Keratinocyte (primary cell): Measurements from ENCODE around the gene HNF1B. TPM values are rescaled to one million over a fixed set of nuclear protein-coding genes. Genes with fewer than 3 reads are reported as not detected.

ENCODE experiments used
- DNase-seq: peaks from one replicate; pipeline ENCODE4 v3.0.0-alpha.2; 2011; ENCODE audit warnings: low read depth, missing footprints, low spot score
- FAIRE-seq: peaks from 2 replicates; lab custom pipeline; 2011; peaks lifted over from hg19 to GRCh38; lab: Jason Lieb, UNC
- H2AFZ ChIP-seq: 2 replicates; pipeline ENCODE4 v1.6.0; 2012; ENCODE audit warnings: low read length, control low read depth, inconsistent platforms; ENCODE audit not compliant: control insufficient read depth
- H3K27ac ChIP-seq: 2 replicates; pipeline ENCODE4 v1.5.1; 2011; ENCODE audit warnings: low read length; ENCODE audit not compliant: control insufficient read depth, insufficient read depth
- H3K27me3 ChIP-seq: 3 replicates; pipeline ENCODE4 v1.6.0; 2011; ENCODE audit warnings: low read length; ENCODE audit not compliant: control insufficient read depth, insufficient read depth; ENCODE audit errors: extremely low read depth
- H3K36me3 ChIP-seq, 2 experiments: 2 replicates in 1 of 2; 3 replicates in 1 of 2; pipeline ENCODE4 v1.5.1; 2011; ENCODE audit warnings: low read length in 2 of 2, mild to moderate bottlenecking in 1 of 2; ENCODE audit not compliant: control insufficient read depth in 2 of 2, insufficient read depth in 2 of 2; ENCODE audit errors: extremely low read depth in 1 of 2
- H3K4me1 ChIP-seq: 3 replicates; pipeline ENCODE4 v1.5.1; 2011; ENCODE audit warnings: low read length; ENCODE audit not compliant: control insufficient read depth, insufficient read depth; ENCODE audit errors: extremely low read depth
- H3K4me2 ChIP-seq: 3 replicates; pipeline ENCODE4 v1.6.0; 2011; ENCODE audit warnings: low read depth, low read length; ENCODE audit not compliant: control insufficient read depth, insufficient read depth; ENCODE audit errors: extremely low read depth
- H3K4me3 ChIP-seq, 3 experiments: fragments of 200-600 bp in 1 of 3; sonication (generic) in 1 of 3; 2 replicates in 2 of 3; 3 replicates in 1 of 3; pipeline ENCODE4 v1.5.1; 2011 to 2016; ENCODE audit warnings: low read length in 3 of 3, mild to moderate bottlenecking in 3 of 3, control low read depth in 2 of 3, inconsistent platforms in 1 of 3, low read depth in 1 of 3, mixed read lengths in 1 of 3, mixed run types in 1 of 3, moderate library complexity in 1 of 3; ENCODE audit not compliant: control insufficient read depth in 2 of 3, insufficient read depth in 2 of 3; ENCODE audit errors: extremely low read depth in 1 of 3
- H3K79me2 ChIP-seq: 2 replicates; pipeline ENCODE4 v1.6.0; 2012; ENCODE audit warnings: low read length; ENCODE audit not compliant: control insufficient read depth, insufficient read depth
- H3K9ac ChIP-seq: 3 replicates; pipeline ENCODE4 v1.6.0; 2011; ENCODE audit warnings: low read length; ENCODE audit not compliant: control insufficient read depth, insufficient read depth; ENCODE audit errors: extremely low read depth
- H3K9me1 ChIP-seq: 3 replicates; pipeline ENCODE4 v1.6.0; 2011; ENCODE audit warnings: low read length; ENCODE audit not compliant: control insufficient read depth, insufficient read depth; ENCODE audit errors: extremely low read depth
- H3K9me3 ChIP-seq: 2 replicates; pipeline ENCODE4 v1.5.1; 2012; ENCODE audit warnings: low read depth, low read length; ENCODE audit not compliant: control insufficient read depth
- H4K20me1 ChIP-seq: 3 replicates; pipeline ENCODE4 v1.6.0; 2011; ENCODE audit warnings: low read length; ENCODE audit not compliant: control insufficient read depth, insufficient read depth; ENCODE audit errors: extremely low read depth
- EZH2 ChIP-seq: IDR thresholded peaks from one replicate; pipeline ENCODE4 v1.6.1; 2012; ENCODE audit warnings: inconsistent platforms, mild to moderate bottlenecking, low read length, moderate library complexity
- dilution Hi-C: fragments of 300-500 bp; cut with MboI; formaldehyde crosslinking; loops from one replicate; pipeline ENCODE4 v1.7.0; 2020; ENCODE audit warnings: low sequenced_read_pairs; ENCODE audit not compliant: extremely low pct_ligation_motif_present
- polyA plus RNA-seq, 5 experiments: library from polyadenylated mRNA; depleted of rRNA in 3 of 5; stranded (reverse) in 3 of 5; stranded (forward) in 1 of 5; unstranded in 1 of 5; fragments of >200 nt; gene quantifications; 1 replicate in 1 of 5; 2 replicates in 3 of 5; 3 replicates in 1 of 5; pipeline versions ENCODE4 v1.2.1 to v1.2.3, GENCODE V29; 2011 to 2012; ENCODE audit warnings: missing spikeins in 2 of 5, low read depth in 1 of 5, low replicate concordance in 1 of 5
- TF ChIP-seq, protein P1 (sequence below), 3 experiments: IDR thresholded peaks in 1 of 3; conservative IDR thresholded peaks in 1 of 3; optimal IDR thresholded peaks in 1 of 3; 2 replicates in 2 of 3; 3 replicates in 1 of 3; pipeline versions ENCODE3 to v1.5.1; 2011; ENCODE audit warnings: low read length in 3 of 3, mild to moderate bottlenecking in 3 of 3, moderate library complexity in 2 of 3, control low read depth in 1 of 3, inconsistent platforms in 1 of 3; ENCODE audit not compliant: insufficient read depth in 2 of 3; ENCODE audit errors: extremely low read depth in 1 of 3

HNF1B gene
- polyA plus RNA-seq, 1 donor (not counting 4 experiments of a cell fraction or from before 2014, with no cell fraction given): not detected

GRCh38 chr17:37708008-37708615 lies 36.7 kb downstream of the HNF1B start:
- Histone ChIP-seq H4K20me1 (no peaks in the 10 kb centered on the region), H3K36me3 (no peaks in the 10 kb centered on the region), H3K4me2 (no peak overlapping the region), H3K9me3 (no peaks in the 10 kb centered on the region), H2AFZ (no peak overlapping the region), H3K4me1 (no peaks in the 10 kb centered on the region), H3K4me3 (no peak overlapping the region), H3K79me2 (no peaks in the 10 kb centered on the region), H3K9me1 (no peaks in the 10 kb centered on the region), H3K27ac (no peak overlapping the region), H3K9ac (no peak overlapping the region), H3K27me3 (peaks cover 10% of the 10 kb centered on the region)
- dilution Hi-C loops: no loop called here
- FAIRE-seq (no peak), DNase-seq (no peak)
- TF ChIP-seq EZH2: no peak
- TF ChIP-seq, protein P1, sequence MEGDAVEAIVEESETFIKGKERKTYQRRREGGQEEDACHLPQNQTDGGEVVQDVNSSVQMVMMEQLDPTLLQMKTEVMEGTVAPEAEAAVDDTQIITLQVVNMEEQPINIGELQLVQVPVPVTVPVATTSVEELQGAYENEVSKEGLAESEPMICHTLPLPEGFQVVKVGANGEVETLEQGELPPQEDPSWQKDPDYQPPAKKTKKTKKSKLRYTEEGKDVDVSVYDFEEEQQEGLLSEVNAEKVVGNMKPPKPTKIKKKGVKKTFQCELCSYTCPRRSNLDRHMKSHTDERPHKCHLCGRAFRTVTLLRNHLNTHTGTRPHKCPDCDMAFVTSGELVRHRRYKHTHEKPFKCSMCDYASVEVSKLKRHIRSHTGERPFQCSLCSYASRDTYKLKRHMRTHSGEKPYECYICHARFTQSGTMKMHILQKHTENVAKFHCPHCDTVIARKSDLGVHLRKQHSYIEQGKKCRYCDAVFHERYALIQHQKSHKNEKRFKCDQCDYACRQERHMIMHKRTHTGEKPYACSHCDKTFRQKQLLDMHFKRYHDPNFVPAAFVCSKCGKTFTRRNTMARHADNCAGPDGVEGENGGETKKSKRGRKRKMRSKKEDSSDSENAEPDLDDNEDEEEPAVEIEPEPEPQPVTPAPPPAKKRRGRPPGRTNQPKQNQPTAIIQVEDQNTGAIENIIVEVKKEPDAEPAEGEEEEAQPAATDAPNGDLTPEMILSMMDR (optimal IDR thresholded peaks at IDR 0.05 in 1 of 3, IDR thresholded peaks at IDR 0.05 in 1 of 3, conservative IDR thresholded peaks at IDR 0.05 in 1 of 3; ENCODE audit: extremely low read depth in 1 of 3, insufficient read depth in 2 of 3, low read length in 3 of 3): no peak

DNA sequence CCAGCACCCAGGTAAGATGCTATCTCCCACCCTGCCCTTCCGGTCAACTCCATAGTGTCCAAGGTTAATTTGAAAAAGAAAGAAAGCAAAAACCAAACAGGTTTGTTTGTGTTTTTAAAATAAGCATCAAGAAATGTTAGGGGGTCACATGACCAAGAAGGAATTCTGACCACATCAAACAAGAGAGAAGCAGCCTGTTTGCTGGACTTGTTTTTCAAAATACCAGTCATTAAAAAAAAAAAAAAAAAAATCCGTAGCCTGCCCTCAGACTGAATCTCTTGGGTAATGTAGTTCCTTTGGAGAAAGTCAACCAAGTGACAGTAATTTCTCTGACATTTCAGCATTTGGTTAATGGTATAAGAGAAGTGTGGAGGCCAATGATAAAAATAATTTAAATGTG lies 38.4 kb downstream of the HNF1B start:
- Histone ChIP-seq H3K27ac (no peak overlapping the region), H3K4me3 (no peak overlapping the region), H3K4me1 (peaks cover 12% of the 10 kb centered on the region), H3K4me2 (no peak overlapping the region), H3K36me3 (no peaks in the 10 kb centered on the region), H4K20me1 (no peaks in the 10 kb centered on the region), H2AFZ (no peak overlapping the region), H3K79me2 (no peaks in the 10 kb centered on the region), H3K9me1 (no peaks in the 10 kb centered on the region), H3K27me3 (peaks cover 4% of the 10 kb centered on the region), H3K9me3 (no peaks in the 10 kb centered on the region), H3K9ac (no peak overlapping the region)
- dilution Hi-C loops: no loop called here
- TF ChIP-seq, protein P1 (optimal IDR thresholded peaks at IDR 0.05 in 1 of 3, IDR thresholded peaks at IDR 0.05 in 1 of 3, conservative IDR thresholded peaks at IDR 0.05 in 1 of 3; ENCODE audit: extremely low read depth in 1 of 3, insufficient read depth in 2 of 3, low read length in 3 of 3): no peak
- TF ChIP-seq EZH2: no peak
- no peak for FAIRE-seq
- no peak for DNase-seq
